ENCODE data around the gene WDR93. TPM values are rescaled to one million over a fixed set of nuclear protein-coding genes. Genes with fewer than 3 reads are reported as not detected.

Gene WDR93
- total and polyA plus RNA-seq, 2 of the 4 experiments (the other 2 are of a cell fraction), result not detected

DNA sequence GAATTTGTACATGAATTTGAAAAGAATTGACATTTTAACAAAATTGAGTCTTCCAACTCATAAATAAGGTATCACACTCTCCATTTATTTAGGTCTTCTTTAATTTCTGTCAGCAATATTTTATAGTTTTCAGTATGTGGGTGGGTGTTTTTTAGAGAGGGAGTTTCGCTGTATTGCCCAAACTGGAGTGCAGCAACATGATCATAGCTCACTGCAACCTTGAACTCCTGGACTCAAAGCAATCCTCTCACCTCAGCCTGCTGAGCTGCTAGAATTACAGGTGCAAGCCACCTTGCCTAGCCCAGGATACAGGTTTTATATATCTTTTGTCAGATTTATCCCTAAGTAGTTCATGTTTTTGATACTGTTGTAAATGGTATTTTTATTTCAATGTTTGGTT, 4.6 kb downstream of the WDR93 start:
- Histone ChIP-seq H4K91ac (ENCODE audit: insufficient read depth, low read depth, low read length) (no peak overlapping the region), H3K4me3 (ENCODE audit: insufficient read depth, low read depth, low read length) (no peak overlapping the region), H3K9me3 (ENCODE audit: control insufficient read depth, insufficient read depth, low read length) (no peaks in the 10 kb centered on the region), H3K27me3 (ENCODE audit: control insufficient read depth, insufficient read depth, low read length) (peaks cover 12% of the 10 kb centered on the region), H3K9me1 (ENCODE audit: insufficient read depth, low read length) (peaks cover 4% of the 10 kb centered on the region; the same call in 1 of the 2 replicates), H3K36me3 (ENCODE audit: control insufficient read depth, insufficient read depth, low read length) (no peaks in the 10 kb centered on the region), H3K27ac (ENCODE audit: insufficient read depth, low read length) (no peak overlapping the region), H3K9ac (ENCODE audit: low read depth, low read length) (no peak overlapping the region), H2BK15ac (ENCODE audit: low read depth, low read length) (no peak overlapping the region), H2BK5ac (ENCODE audit: low read depth, low read length, poor library complexity, severe bottlenecking) (no peak overlapping the region), H3K14ac (replicated peaks; ENCODE audit: low read depth, low read length) (no peak overlapping the region), H3K23ac (ENCODE audit: low read depth, low read length) (no peak overlapping the region), H2AK5ac (ENCODE audit: low read depth, low read length) (no peak overlapping the region), H3K4me1 (ENCODE audit: control insufficient read depth, insufficient read depth, low read length) (peaks cover 2% of the 10 kb centered on the region; the same call in 1 of the 2 replicates), H2BK120ac (ENCODE audit: low read depth, low read length) (no peak overlapping the region), H3K79me1 (ENCODE audit: low read depth in 1 of 2, low read length in 2 of 2) (peaks cover 0 to 4% of the 10 kb centered on the region in 2 experiments; a peak in 1 of 4 replicates), H2AK9ac (replicated peaks; ENCODE audit: low read depth, low read length, poor library complexity) (no peak overlapping the region), H3K18ac (ENCODE audit: low read depth, low read length) (no peak overlapping the region), H3K4me2 (ENCODE audit: low read depth, low read length) (no peak overlapping the region), H3K4ac (ENCODE audit: low read depth, low read length) (no peak overlapping the region), H2AFZ (replicated peaks; ENCODE audit: low read length, poor library complexity) (no peak overlapping the region), H4K20me1 (ENCODE audit: insufficient read depth, low read length) (no peaks in the 10 kb centered on the region), H4K8ac (ENCODE audit: low read depth in 2 of 2, low read length in 2 of 2) (no peak overlapping the region), H2BK20ac (ENCODE audit: low read depth, low read length) (no peak overlapping the region), H3K56ac (ENCODE audit: extremely low read depth, insufficient read depth, low read length) (no peak overlapping the region), H4K5ac (ENCODE audit: low read depth, low read length) (no peak overlapping the region)
- intact Hi-C loops (cut with micrococcal nuclease), result no loop called here
- in situ Hi-C loops (cut with MboI; ENCODE audit: low sequenced_read_pairs), result no loop called here
- no TSS peak for BruUV-seq (replicated peaks)
- no CpG with 5 or more reads among the region's 1 CpG for WGBS, 2 experiments (ENCODE audit: extremely low coverage in 2 of 2, insufficient read length in 1 of 2)
- ChIA-PET CTCF (no interaction called here), POLR2A (ENCODE audit: unreplicated experiment) (no interaction called here)
- TF ChIP-seq CHD1 (IDR thresholded peaks at IDR 0.05; ENCODE audit: low read depth, low read length) (no peak), MAZ (IDR thresholded peaks at IDR 0.05; ENCODE audit: borderline replicate concordance, low read depth, low read length) (no peak), CEBPB (IDR thresholded peaks at IDR 0.05; ENCODE audit: low read depth, low read length) (no peak)
- TF ChIP-seq, protein P1, sequence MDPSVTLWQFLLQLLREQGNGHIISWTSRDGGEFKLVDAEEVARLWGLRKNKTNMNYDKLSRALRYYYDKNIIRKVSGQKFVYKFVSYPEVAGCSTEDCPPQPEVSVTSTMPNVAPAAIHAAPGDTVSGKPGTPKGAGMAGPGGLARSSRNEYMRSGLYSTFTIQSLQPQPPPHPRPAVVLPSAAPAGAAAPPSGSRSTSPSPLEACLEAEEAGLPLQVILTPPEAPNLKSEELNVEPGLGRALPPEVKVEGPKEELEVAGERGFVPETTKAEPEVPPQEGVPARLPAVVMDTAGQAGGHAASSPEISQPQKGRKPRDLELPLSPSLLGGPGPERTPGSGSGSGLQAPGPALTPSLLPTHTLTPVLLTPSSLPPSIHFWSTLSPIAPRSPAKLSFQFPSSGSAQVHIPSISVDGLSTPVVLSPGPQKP (IDR thresholded peaks at IDR 0.05; ENCODE audit: borderline replicate concordance, low read depth, low read length), result no peak
- ATAC-seq (ENCODE audit: low read depth) (no peak), DNase-seq (no peak)
- dilution Hi-C loops (cut with HindIII; ENCODE audit: low sequenced_read_pairs, unreplicated experiment), result no loop called here

Data from IMR-90 (cell line).